GM20000 (cell line): Measurements from ENCODE around the gene EXD3.

ENCODE experiments used
- DNase-seq: peaks from one replicate; pipeline ENCODE4 v3.0.0; 2012; ENCODE audit warnings: low spot score
- CTCF ChIP-seq: IDR thresholded peaks from 2 replicates; pipeline ENCODE4 v1.5.1; 2012; ENCODE audit warnings: mild to moderate bottlenecking, control low read depth; ENCODE audit errors: extremely low read depth, missing control alignments

The EXD3 gene

DNA sequence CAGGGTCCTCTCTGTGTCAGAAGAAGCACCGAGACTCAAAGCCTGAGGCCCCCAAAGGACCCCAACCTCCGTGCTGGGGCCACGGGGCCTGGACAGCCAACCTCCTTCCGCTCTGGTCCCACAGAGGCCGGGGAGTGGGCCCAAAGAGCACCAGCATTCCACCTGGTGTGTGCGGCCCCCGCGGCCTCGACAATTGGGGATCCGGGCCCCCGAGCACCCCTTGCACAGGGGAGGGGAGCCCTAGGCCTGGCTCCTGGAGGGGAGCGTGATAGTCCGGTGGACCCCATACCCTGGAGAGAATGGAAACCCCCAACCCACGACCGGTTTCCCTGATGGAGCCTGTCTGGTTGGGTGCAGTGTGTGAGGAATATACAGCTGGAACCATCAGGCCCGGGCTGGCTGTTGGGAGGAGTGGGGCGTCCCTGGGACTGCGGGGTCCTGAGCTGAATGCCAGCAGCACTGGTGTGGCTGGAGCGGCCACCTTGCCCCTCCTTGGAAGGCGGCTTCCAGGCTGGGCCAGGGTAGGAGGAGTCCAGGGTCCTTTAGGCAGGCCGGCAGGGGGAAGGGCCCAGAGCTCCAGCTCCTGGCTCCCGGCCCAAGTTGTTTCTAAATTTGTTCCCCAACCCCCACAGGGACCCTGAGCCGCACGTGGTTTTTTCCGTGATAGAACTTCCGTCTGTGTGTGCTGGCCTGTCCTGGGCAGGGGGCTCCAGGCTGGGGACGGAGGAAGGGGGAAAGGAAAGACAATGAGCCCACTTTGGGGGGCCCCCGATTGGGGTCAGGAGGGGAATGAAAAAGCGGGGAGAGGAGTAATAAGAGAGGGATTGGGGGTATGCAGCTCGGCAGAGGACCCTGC, 146.3 kb downstream of the EXD3 start:
- peak; percentile 53 for DNase-seq
- no peak for TF ChIP-seq CTCF

DNA sequence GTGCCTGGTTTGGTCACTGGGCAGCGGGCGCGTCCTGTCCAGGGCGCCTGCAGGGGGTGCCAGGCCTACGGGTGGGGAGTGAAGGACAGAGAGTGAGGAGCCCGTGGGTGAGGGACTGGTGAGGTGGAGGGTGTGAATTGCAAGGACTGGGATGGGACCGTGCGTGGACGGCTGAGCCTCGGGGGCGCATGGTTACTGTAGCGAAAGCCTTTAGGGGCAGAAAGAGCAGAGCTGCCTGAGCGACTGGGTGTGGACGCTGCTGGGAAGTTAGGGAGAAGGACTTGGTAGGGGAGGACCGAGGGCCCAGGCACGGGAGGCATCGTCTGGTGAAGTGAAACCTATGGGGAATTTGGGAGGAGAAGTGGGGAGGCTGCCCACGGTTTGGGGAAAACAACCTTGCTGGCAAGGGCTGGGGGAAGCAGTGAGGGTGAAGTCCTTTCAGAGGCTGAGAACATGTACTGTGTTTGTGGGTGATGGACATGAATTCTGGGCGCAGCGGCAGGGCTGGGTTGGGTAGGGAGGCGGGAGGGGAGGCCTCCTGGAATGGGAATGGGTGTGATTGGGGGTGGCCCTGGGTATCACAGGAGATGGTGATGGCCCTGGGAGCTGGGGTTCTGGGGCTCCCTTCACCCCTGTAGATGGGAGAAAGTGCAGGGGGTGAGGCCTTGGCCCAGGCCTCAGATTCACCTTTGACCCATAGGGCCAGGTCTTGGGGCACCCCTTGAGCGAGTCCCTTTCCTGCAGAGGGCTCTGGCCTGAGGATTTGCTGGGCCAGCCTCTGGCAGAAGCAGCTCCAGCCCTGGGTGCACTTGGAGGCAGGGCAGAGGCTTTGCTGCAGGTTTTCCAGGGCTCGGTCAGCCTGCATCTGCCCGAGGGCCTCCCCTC, 147.1 kb downstream of the EXD3 start:
- no peak for TF ChIP-seq CTCF
- DNase-seq, result no peak

DNA sequence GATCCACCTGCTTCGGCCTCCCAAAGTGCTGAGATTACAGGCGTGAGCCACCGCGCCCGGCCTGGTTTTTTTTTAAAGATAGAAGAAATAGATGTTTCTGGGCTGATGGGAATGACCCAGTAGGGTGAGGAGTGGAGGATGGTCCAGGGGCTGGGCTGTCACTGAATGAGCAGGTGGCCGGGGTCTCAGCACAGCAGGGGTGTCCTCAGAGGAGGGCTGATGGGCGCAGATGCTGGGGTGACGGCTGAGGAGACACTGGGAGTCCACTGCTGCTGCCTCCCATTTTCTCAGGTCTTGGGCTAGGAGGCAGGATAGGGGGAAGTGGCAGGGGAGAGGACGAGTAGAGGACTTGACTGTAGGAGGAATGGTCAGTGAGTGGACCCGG, 147.8 kb downstream of the EXD3 start:
- TF ChIP-seq CTCF, result no peak
- DNase-seq, result no peak

- no peak for DNase-seq
These were observed 149.2 kb downstream of the EXD3 start for GRCh38 chr9:137273611-137274320.

GRCh38 chr9:137273095-137273490, 149.9 kb downstream of the EXD3 start:
- TF ChIP-seq CTCF, result no peak
- no peak for DNase-seq

More at GRCh38 chr9:137273611-137274320, 149.2 kb downstream of the EXD3 start:
- no peak for TF ChIP-seq CTCF

DNA sequence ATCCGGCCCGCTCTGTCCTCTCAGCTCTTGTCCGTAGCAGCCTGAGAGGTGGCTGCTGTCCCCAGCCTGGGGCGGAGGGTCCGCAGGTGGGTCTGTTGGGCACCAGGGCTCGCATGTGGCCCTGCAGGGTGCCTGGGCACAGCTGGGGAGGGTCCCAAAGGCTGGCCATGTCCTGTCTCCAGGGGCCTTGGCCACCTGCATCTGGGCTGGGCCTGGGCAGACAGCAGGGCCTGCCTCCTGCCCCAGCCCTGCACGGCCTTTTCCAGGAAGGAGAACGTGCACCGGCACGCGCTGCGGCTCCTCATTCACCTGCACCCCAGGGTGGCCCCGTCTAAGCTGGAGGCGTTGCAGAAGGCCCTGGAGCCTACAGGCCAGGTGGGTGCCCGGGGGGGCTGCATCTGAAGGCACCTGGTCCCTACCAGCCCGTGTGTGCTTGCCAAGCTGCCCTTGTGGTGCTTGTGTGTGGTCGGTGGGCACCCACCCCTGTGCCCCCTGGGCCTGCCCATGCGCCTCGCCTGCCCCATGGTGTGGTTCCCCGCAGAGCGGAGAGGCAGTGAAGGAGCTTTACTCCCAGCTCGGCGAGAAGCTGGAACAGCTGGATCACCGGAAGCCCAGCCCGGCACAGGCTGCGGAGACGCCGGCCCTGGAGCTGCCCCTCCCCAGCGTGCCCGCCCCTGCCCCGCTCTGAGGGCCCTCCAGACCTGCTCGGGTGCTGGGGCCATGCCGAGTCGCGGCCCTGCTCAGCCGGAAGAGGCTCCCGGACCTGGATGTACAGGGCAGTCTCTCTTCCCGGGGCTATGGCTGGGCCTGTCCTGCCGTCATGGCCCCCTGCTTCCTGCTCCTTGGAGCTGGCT, 150.5 kb downstream of the EXD3 start:
- TF ChIP-seq CTCF, result no peak
- DNase-seq, result no peak
